Activated naive CD8-positive, alpha-beta T cell (primary cell): ENCODE results near the gene MBP.

Experiments
- H3K27ac Mint-ChIP-seq: one replicate; pipeline ENCODE4 v1.8.0; 2021; ENCODE audit warnings: mixed read lengths
- H3K27me3 Mint-ChIP-seq: one replicate; pipeline ENCODE4 v1.8.0; 2021; ENCODE audit warnings: mixed read lengths
- H3K36me3 Mint-ChIP-seq: one replicate; pipeline ENCODE4 v1.8.0; 2021; ENCODE audit warnings: mixed read lengths
- H3K4me1 Mint-ChIP-seq: one replicate; pipeline ENCODE4 v1.8.0; 2021; ENCODE audit warnings: low read depth, mixed read lengths
- H3K4me3 Mint-ChIP-seq: one replicate; pipeline ENCODE4 v1.8.0; 2021; ENCODE audit warnings: mild to moderate bottlenecking, mixed read lengths
- H3K9me3 Mint-ChIP-seq: one replicate; pipeline ENCODE4 v1.8.0; 2021; ENCODE audit warnings: low read depth, mixed read lengths

Gene MBP

DNA sequence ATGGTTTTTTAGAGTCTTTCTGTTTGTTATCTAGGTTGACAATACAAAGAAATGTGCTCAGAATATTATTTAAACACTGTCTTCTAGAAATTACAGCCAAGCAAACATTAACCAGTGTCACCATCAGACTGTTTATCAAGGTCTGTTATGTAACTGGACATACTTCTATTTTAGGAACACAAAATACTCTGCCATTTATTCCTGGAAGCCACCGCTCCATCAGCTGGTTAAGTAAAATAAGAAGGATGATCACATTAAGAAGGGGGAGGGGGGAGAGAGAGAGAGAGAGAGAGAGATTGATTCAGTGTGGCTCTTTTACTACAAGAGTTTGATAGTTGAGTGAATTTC, 47.9 kb downstream of the MBP start:
- no peak overlapping the region for H3K4me3 Mint-ChIP-seq
- no peaks in the 10 kb centered on the region for H3K27me3 Mint-ChIP-seq
- H3K9me3 Mint-ChIP-seq: peaks cover 3% of the 10 kb centered on the region
- H3K36me3 Mint-ChIP-seq: peaks cover 15% of the 10 kb centered on the region
- H3K27ac Mint-ChIP-seq: peak overlapping the region; percentile 70
- H3K4me1 Mint-ChIP-seq: peaks cover 64% of the 10 kb centered on the region

DNA sequence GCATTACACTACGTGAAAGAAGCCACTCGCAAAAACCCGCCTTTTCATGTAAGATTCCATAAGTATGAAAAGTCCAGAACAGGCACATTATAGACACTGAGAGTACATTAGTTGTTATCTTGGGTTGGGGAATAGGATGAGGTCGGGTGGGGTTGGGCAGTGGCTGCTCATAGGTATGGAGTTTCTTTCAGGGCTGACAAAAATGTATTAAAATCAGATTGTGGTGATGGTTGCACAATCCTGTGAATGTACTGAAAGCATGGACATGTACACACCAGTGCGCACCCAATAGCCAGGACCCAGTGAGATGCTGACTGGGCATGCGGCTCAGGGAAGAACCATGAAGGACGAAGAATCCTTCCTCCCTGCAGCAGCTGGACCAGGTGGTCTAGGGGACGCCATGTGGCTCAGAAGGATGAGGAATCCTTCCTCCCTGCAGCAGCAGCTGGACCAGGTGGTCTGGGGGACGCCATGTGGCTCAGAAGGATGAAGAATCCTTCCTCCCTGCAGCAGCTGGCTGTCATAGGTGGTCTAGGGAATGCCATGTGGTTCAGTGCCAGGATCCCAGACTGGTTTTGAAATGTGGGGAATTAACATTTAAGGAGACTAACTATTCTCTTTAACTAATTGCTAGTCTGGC, 50.1 kb downstream of the MBP start:
- no peak overlapping the region for H3K27ac Mint-ChIP-seq
- peaks cover 75% of the 10 kb centered on the region for H3K4me1 Mint-ChIP-seq
- H3K36me3 Mint-ChIP-seq: peaks cover 19% of the 10 kb centered on the region
- peaks cover 3% of the 10 kb centered on the region for H3K9me3 Mint-ChIP-seq
- H3K4me3 Mint-ChIP-seq: no peak overlapping the region
- H3K27me3 Mint-ChIP-seq: no peaks in the 10 kb centered on the region

DNA sequence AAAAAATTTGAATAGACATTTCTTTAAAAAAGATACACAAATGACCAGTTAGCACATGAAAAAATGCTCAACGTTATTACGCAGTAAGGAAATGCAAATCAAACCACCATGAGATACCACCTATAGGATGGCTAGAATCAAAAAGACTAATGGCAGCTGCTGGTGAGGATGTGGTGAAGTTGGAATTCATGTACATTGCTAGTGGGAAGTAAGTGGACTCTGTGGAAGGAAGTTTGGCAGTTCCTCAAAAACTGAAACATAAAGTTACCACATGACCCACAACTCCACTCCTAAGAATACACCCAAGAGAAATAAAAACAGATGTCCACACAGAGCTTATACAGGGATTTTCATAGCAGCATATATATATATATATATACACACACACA, 51.2 kb downstream of the MBP start:
- H3K4me1 Mint-ChIP-seq: peaks cover 74% of the 10 kb centered on the region
- peaks cover 3% of the 10 kb centered on the region for H3K9me3 Mint-ChIP-seq
- peak overlapping the region; percentile 47 for H3K27ac Mint-ChIP-seq
- H3K27me3 Mint-ChIP-seq: no peaks in the 10 kb centered on the region
- H3K36me3 Mint-ChIP-seq: peaks cover 14% of the 10 kb centered on the region
- H3K4me3 Mint-ChIP-seq: no peak overlapping the region

DNA sequence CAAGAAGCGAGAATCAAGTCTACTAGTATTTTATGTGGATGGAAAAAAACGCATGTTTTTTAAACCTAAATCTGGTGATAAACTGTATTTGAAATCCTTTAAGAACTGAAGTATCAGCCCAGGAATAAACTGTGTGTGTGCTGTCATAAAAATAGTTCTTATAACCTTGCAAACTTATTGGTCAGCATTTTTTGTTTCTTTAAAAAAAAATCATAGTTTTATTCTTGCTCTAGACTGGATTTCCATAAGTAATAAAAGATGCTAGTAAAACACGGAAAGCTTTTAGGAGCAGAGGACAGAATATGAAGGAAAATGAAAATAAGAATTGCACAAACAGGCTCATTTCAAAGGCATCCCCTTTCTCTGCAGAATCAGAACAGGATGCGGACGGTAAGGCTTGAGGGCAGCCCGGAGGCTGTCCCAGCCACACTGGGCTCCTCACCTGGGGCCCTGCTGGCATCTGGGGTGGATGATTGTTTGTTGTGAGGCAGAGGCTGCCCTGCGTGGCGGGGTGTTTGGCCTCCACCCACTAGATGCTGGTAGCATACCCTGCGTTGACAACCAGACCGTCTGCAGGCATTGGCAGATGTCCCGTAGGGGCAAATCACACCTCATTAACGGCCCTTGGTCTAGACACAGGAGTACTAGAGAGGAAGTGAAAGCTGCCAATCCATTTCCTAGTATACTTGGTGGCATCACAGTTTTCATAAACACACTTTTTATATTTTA, 52.5 kb downstream of the MBP start:
- Mint-ChIP-seq H3K36me3 (peaks cover 8% of the 10 kb centered on the region), H3K4me1 (peaks cover 69% of the 10 kb centered on the region), H3K27ac (no peak overlapping the region), H3K9me3 (no peaks in the 10 kb centered on the region), H3K27me3 (no peaks in the 10 kb centered on the region), H3K4me3 (no peak overlapping the region)

DNA sequence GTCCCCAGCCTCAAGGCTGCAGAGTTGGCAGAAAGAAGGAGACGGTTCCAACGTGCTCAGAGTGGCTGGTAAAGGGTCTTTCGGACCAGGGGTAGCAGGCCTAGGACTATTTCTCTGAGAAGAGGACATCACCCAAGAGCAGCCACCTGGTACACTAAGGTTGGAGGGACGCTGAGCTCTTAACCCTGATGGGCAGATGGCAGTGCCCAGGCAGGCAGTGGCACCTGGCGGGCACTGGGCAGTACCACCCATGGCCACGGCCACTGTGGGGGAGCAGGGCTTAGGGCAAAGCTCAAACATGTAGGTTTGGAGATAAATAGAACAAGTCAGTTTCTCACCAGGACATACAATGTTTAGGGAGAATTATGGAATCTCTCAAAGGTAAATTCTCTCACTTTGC, 53.5 kb downstream of the MBP start:
- no peak overlapping the region for H3K27ac Mint-ChIP-seq
- no peaks in the 10 kb centered on the region for H3K27me3 Mint-ChIP-seq
- H3K9me3 Mint-ChIP-seq: no peaks in the 10 kb centered on the region
- peaks cover 66% of the 10 kb centered on the region for H3K4me1 Mint-ChIP-seq
- peaks cover 4% of the 10 kb centered on the region for H3K36me3 Mint-ChIP-seq
- H3K4me3 Mint-ChIP-seq: no peak overlapping the region

DNA sequence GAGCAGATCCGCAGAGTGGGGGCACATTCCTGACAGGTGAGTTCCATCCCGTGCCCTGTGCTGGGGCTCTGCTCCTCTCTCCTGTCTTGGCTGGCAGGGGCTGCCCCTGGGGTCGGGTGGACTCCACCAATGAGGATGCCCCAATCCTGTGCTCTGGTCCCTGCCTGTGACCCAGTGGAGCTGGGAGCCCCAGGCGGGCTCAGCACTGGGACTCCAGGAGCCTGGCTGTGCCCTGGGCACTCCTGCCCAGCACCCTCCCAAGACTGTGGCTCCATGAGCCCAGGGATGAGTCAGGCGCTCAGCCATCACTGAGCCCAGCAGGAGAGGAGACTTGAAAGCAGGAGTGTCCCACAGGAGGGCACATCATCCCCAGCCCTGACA, 53.9 kb downstream of the MBP start:
- peaks cover 66% of the 10 kb centered on the region for H3K4me1 Mint-ChIP-seq
- H3K4me3 Mint-ChIP-seq: no peak overlapping the region
- H3K27ac Mint-ChIP-seq: no peak overlapping the region
- H3K9me3 Mint-ChIP-seq: no peaks in the 10 kb centered on the region
- H3K27me3 Mint-ChIP-seq: no peaks in the 10 kb centered on the region
- peaks cover 4% of the 10 kb centered on the region for H3K36me3 Mint-ChIP-seq

DNA sequence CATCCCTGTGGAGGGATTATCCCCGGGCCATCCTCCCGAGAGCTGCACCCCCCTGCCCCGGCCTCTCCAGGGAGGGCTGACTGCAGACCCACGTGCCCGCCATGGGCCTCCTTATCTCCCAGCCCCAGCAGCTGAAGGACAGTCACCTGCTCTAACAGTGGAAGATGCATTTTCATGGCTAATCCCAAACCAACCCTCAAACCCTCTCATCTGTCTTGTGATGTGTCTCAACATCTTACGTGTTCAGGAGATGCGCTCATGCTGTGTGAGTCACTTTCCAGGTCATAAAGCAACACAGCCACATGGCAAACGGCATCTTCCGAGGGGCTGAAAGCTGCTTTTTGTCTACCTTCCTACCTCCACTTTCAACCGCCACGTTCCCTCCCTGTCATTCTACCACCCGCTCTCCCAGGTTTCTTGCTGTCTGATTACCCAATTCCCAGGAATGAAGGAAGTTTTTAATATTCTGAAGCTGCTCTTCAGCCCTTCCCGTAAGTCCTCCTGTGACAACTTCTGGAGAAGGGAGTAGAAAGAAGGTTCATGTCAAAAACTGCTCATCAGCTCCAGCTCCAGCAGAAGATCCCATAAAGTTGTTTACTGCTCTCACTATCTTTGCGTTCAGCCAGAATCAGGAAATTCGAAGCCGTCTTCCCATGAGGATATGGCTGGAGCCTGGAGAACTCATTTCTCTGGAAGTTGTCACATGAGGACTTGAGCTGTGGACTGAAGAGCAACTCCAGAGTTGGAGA, 54.5 kb downstream of the MBP start:
- no peak overlapping the region for H3K4me3 Mint-ChIP-seq
- peaks cover 4% of the 10 kb centered on the region for H3K36me3 Mint-ChIP-seq
- H3K27ac Mint-ChIP-seq: peak overlapping the region; percentile 80
- no peaks in the 10 kb centered on the region for H3K9me3 Mint-ChIP-seq
- H3K27me3 Mint-ChIP-seq: no peaks in the 10 kb centered on the region
- peaks cover 68% of the 10 kb centered on the region for H3K4me1 Mint-ChIP-seq

DNA sequence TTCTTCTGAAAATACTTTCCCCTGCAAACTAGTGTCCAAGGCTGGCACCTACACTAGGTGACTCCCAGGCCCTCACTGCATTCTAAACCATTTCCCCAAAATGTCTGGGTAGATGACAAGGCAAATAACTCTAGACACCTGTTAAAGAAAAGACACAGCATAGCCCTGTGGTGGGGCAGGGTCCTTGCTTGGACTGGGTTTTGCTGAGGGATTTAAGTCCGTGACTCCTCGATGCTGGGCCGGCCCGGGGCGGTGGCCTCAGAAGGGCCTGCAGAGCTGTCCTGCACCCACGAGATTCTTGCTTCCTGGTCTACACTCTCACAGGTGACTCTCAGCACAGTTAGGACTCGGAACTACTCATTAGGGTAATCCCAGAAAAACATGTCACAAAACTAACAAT, 55.2 kb downstream of the MBP start:
- H3K4me3 Mint-ChIP-seq: no peak overlapping the region
- no peaks in the 10 kb centered on the region for H3K9me3 Mint-ChIP-seq
- H3K4me1 Mint-ChIP-seq: peaks cover 72% of the 10 kb centered on the region
- H3K27ac Mint-ChIP-seq: peak overlapping the region; percentile 55
- H3K36me3 Mint-ChIP-seq: peaks cover 4% of the 10 kb centered on the region
- H3K27me3 Mint-ChIP-seq: no peaks in the 10 kb centered on the region

DNA sequence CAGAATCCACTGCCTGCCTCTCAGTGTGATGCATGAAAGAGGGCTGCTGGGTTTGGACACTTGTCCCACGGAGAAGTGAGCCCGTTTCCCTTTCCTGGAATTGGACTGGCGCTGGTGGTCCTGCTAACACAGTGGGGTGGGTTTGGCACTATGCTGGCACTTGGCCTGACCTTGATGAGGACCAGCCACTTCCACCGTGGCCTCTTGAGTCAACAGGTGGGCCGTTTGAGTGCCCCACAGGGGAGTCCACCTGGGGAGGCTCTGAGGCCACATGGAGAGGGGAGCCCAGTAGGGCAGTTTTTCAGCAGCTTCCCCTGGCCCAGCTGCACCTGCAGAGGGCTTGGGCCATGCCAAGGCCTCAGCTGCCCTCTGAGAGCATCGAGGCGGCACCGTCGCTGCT, 56.5 kb downstream of the MBP start:
- Mint-ChIP-seq H3K9me3 (no peaks in the 10 kb centered on the region), H3K27me3 (no peaks in the 10 kb centered on the region), H3K27ac (no peak overlapping the region), H3K36me3 (peaks cover 6% of the 10 kb centered on the region), H3K4me1 (peaks cover 76% of the 10 kb centered on the region), H3K4me3 (no peak overlapping the region)

DNA sequence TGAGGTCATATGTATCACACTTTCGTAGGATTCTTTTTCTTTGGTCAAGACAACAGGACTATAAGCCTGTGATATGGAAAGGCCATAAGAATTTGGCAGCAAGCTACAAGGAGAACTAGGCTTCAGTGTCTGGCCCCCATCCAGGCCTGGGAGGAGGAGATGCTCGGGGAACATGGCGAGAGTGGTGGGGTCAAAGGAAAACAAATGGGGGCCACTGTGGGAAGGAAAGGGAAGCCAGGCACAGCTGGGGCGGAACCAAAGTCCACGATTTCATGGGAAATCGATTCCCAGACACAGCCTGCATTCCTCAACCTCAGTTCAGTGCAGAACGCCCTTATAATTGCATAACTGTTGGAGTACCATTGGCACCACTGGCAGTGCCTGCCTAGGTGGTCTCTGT, 58.2 kb downstream of the MBP start:
- H3K27ac Mint-ChIP-seq: peak overlapping the region; percentile 86
- H3K27me3 Mint-ChIP-seq: no peaks in the 10 kb centered on the region
- H3K36me3 Mint-ChIP-seq: peaks cover 9% of the 10 kb centered on the region
- peaks cover 79% of the 10 kb centered on the region for H3K4me1 Mint-ChIP-seq
- H3K9me3 Mint-ChIP-seq: no peaks in the 10 kb centered on the region
- no peak overlapping the region for H3K4me3 Mint-ChIP-seq

DNA sequence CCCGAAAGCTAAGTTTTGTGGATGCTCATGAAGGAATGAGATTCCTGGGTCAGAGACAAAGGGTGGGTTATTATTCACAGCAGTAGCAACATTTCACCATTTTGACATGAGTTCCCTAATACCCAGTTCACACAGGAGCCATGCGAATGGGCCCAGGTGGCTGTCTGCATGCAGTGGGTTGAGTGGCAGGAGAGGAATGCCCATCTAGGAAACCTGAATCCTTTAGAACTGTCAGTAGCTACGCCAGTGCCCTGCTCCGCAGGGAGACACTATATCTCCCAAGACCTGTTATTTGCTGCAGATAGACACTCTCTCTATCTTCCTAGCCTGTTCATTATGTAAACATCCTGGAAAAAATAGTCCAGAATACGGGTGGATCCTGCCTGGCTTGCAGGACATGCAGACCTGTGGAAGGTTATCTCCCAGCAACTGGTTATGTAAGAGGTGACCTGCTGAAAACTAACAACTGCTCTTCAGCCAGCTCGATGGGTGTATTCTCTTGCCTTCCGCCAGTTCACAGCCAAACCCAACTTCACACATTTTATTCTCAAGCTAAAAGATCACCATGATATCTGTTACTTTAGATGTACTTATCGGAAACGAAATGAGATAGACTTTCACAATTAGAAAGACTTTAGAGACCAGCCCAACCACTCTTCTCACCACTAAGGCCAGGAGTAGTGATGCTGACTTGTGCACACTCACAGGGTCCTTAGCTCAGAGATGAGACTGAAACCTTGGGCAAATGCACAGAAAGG, 59.1 kb downstream of the MBP start:
- H3K27ac Mint-ChIP-seq: peak overlapping the region; percentile 6
- H3K4me3 Mint-ChIP-seq: peak overlapping the region; percentile 24
- H3K4me1 Mint-ChIP-seq: peaks cover 83% of the 10 kb centered on the region
- peaks cover 9% of the 10 kb centered on the region for H3K36me3 Mint-ChIP-seq
- no peaks in the 10 kb centered on the region for H3K9me3 Mint-ChIP-seq
- no peaks in the 10 kb centered on the region for H3K27me3 Mint-ChIP-seq

DNA sequence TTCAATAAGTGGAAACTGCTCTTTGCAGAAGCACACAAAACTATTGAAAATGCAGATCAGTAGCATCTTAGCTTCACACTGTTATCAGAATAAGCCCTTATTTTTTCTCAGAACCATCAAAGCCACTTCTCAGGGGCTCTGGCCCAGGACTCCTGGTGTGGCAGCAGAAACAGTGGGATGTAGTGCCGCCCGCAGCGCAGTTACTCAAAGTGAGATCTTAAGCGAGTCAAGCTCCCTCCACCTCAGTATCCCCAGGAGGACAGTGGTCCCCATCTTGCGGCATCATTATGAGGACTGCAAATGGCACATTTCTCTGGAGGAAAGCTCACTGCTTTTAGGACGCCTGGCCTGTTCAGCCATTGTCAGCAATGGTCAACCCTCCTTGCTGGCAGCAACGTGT, 60.0 kb downstream of the MBP start:
- no peaks in the 10 kb centered on the region for H3K9me3 Mint-ChIP-seq
- peaks cover 83% of the 10 kb centered on the region for H3K4me1 Mint-ChIP-seq
- peaks cover 5% of the 10 kb centered on the region for H3K36me3 Mint-ChIP-seq
- no peak overlapping the region for H3K27ac Mint-ChIP-seq
- no peaks in the 10 kb centered on the region for H3K27me3 Mint-ChIP-seq
- H3K4me3 Mint-ChIP-seq: no peak overlapping the region

DNA sequence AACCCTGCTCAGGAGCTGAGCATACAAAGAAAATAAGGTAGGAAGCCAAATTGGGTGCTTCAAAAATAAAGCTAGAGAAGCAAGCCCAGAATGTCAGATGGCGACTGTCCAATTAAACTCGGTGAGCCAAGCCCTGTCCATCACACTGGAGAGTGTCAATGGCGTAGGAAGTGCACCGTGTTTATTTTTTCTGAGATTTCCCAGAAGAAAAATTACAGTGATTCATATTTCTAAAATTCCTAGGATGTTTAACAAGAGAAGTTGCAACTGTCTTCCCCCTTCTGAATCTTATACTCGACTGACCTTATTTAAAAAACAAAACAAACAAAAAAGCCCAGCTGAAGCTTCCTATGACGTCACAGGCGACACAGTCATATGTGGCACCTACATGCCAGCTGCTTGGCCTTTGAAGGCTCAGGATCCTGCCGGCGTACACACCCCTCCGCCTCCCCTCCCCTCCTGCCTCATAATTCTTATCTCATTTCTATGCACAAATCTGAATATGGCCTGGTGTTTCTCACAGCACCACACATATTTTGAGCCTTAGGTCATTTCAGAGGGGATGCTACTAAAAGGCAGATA, 60.8 kb downstream of the MBP start:
- Mint-ChIP-seq H3K9me3 (no peaks in the 10 kb centered on the region), H3K4me1 (peaks cover 88% of the 10 kb centered on the region), H3K36me3 (peaks cover 7% of the 10 kb centered on the region), H3K4me3 (no peak overlapping the region), H3K27ac (peak overlapping the region; percentile 47), H3K27me3 (no peaks in the 10 kb centered on the region)

DNA sequence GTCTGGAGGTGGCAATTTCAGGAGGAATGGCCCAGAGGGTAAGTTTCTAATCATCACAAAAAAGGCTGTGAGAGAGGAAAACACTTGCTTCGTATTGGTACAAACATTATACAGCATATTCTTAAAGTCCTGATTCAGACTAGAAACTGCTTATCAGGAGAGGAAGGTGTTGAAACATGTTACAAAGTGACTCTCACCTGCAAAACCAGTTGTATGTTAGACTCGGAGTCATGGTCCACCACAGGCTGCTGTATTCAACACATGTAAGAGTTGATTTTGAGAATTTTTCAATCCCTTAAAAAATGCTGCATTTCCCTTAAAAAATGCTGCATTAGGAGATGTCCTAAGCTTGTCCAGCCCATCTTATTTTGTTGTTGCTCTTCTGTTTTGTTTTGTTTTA, 61.5 kb downstream of the MBP start:
- H3K9me3 Mint-ChIP-seq: no peaks in the 10 kb centered on the region
- no peaks in the 10 kb centered on the region for H3K27me3 Mint-ChIP-seq
- H3K27ac Mint-ChIP-seq: peak overlapping the region; percentile 64
- peaks cover 92% of the 10 kb centered on the region for H3K4me1 Mint-ChIP-seq
- peaks cover 9% of the 10 kb centered on the region for H3K36me3 Mint-ChIP-seq
- no peak overlapping the region for H3K4me3 Mint-ChIP-seq

DNA sequence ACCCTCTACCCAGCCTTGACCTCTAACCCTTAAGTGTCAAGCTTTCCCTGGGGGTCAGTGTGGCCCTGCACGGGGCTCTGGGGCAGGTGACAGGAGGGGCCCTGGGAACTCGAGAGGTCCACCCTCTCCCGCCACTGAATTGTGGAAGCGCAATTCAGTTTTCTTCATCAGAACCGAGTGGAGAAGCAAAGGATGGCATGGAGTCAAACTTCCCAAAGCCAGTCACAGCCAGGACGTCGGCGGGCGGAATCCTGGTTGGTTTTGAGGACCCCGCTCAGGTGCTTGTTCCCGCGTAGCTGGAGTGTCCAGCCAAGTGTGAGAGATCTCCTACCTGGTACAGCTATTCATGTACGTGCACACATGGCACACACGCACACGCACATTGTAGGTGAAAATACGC, 62.0 kb downstream of the MBP start:
- Mint-ChIP-seq H3K9me3 (no peaks in the 10 kb centered on the region), H3K4me3 (no peak overlapping the region), H3K27me3 (no peaks in the 10 kb centered on the region), H3K27ac (peak overlapping the region; percentile 64), H3K4me1 (peaks cover 94% of the 10 kb centered on the region), H3K36me3 (peaks cover 11% of the 10 kb centered on the region)
